ENCODE data around the gene RMRP. TPM values are rescaled to one million over a fixed set of nuclear protein-coding genes. Genes with fewer than 3 reads are reported as not detected.
A peak's percentile ranks its signal among the peaks of the same experiment; 100 is the strongest.

The RMRP gene
- total RNA-seq, 4 donors from 2014 or later, result 1,115 to 7,222 (median 2,718) TPM

GRCh38 chr9:35658968-35659220, 1.1 kb upstream of the RMRP start:
- in situ Hi-C loops (cut with MboI; ENCODE audit: low pct_ligation_motif_present in 1 of 4, low pct_unique_long_range_greater_than_20kb in 1 of 4, low sequenced_read_pairs in 3 of 4) (loop anchor here in 1 of 4 donors (10.0 kb wide), 1 partner anchor 86 kb away; the partner anchor contains the start of genes GBA2 and RGP1), intact Hi-C loops (cut with DNase I; ENCODE audit: low total_unique reads) (loop anchor here (5.0 kb wide), 1 partner anchor 68 kb away; no protein-coding TSS in a partner anchor)
- Histone ChIP-seq H3K9me3 (no peaks in the 10 kb centered on the region), H3K4me1 (peaks cover 12 to 53% (median 44%) of the 10 kb centered on the region in 4 donors), H3K4me3 (peak overlapping the region; percentile 78 to 94 (median 85)), H3K27me3 (no peaks in the 10 kb centered on the region), H3K27ac (peak overlapping the region; percentile 95 to 99 (median 98)), H3K36me3 (no peaks in the 10 kb centered on the region)
- 0% methylated on average over 1 to 2 of the region's 2 CpGs for WGBS, 2 donors (ENCODE audit: low coverage in 1 of 2)
- peak; percentile 47 for DNase-seq
- no peak for TF ChIP-seq CTCF (IDR thresholded peaks at IDR 0.05)
- no peak for TF ChIP-seq POLR2A (IDR thresholded peaks at IDR 0.05)
- no peak for TF ChIP-seq EP300 (IDR thresholded peaks at IDR 0.05; ENCODE audit: low read depth)
- TF ChIP-seq POLR2AphosphoS5 (IDR thresholded peaks at IDR 0.05), result no peak

DNA sequence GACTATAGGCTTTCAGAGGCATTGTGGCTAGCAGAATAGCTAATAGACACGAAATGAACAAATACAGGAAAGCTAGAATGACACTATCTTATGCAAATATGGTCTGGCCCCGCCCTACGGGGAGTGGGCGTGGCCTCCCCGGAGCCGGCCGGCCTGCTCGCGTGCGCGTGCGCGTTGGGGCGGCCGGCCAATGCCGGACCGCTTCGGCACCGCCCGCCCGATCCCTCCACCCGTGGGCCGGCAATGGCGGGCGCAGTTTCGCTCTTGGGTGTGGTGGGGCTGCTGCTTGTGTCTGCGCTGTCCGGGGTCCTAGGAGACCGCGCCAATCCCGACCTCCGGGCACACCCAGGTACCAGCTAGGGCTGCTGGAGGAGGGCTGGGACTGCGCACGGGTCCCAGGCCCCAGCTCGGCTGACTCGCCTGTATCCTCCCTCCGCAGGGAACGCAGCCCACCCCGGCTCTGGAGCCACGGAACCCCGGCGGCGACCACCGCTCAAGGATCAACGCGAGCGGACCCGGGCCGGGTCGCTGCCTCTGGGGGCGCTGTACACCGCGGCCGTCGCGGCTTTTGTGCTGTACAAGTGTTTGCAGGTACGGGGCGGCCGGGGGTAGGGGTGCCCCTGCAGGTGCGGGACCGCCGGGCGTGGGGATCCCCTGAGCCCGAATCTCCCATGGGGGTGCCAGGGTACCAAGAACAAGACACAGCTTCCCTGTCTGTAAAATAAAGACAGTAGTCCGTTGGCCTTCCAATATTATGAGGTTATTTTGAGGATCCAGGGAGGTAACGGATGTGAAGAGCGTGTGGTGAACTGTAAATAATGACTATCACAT, 533 bp upstream of the RMRP start, which contains the start of gene CCDC107:
Gene CCDC107, plus strand, starts transcription at position 156 of the 831 bp plus-strand sequence. Its CDS starts 88 bp downstream, at position 244.
- Histone ChIP-seq H3K9me3 (no peaks in the 10 kb centered on the region), H3K4me3 (peak within 1 kb of the TSS; percentile 78 to 94 (median 85)), H3K4me1 (peaks cover 12 to 50% (median 41%) of the 10 kb centered on the region in 4 donors), H3K27ac (peak within 1 kb of the TSS; percentile 95 to 99 (median 98)), H3K36me3 (no peaks in the 10 kb centered on the region), H3K27me3 (no peaks in the 10 kb centered on the region)
- DNase-seq, result peak; percentile 88
- peak; percentile 49 to 77 (median 62) for TF ChIP-seq CTCF (IDR thresholded peaks at IDR 0.05)
- TF ChIP-seq POLR2A (IDR thresholded peaks at IDR 0.05), result peak; percentile 89
- TF ChIP-seq EP300 (IDR thresholded peaks at IDR 0.05; ENCODE audit: low read depth), result no peak
- TF ChIP-seq POLR2AphosphoS5 (IDR thresholded peaks at IDR 0.05), result peak; percentile 88 to 94 (median 90)
- WGBS, 2 donors (ENCODE audit: low coverage in 1 of 2), result 0% methylated on average over 1 to 38 of the region's 67 CpGs
- intact Hi-C loops (cut with DNase I; ENCODE audit: low total_unique reads) (loop anchor here (5.0 kb wide), 1 partner anchor 69 kb away; no protein-coding TSS in a partner anchor), in situ Hi-C loops (cut with MboI; ENCODE audit: low pct_ligation_motif_present in 1 of 4, low pct_unique_long_range_greater_than_20kb in 1 of 4, low sequenced_read_pairs in 3 of 4) (loop anchor here in 1 of 4 donors (10.0 kb wide), 1 partner anchor 86 kb away; the partner anchor contains the start of genes GBA2 and RGP1)

DNA sequence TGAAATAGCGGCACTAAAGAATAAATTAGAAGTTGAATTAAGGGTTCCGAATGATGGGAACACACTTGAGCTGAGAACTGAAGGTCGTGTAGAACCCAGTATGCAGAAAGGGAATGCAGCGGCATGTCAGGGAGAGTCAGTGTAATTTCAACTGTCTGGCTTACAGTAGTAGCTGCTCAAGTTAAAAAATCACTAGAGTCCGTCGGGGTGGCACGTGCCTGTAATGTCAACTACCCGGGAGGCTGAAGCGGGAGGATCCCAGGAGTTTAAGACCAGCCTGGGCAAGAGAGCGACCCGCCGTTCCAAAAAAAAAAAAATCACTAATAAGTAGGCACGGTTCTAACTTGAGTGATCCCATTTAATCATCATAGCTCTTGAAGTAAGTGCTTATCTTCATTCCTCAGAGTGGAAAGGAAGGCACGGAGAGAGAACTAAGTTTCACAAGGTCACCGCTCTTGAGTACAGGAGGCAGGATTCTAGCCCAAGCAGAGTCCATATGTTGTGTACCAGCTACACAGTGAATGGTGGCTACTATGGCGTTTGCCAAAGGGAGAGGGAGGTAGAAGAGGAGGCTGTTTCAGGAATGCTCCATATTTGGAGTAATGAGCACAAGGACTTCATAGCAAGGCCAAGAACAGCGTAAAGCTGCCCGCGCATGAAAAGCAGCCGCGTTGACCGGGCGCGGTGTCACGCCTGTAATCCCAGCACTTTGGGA, 831 bp downstream of the RMRP start:
- DNase-seq, result no peak
- TF ChIP-seq CTCF (IDR thresholded peaks at IDR 0.05) (no peak), POLR2AphosphoS5 (IDR thresholded peaks at IDR 0.05) (no peak)
- WGBS, 2 donors (ENCODE audit: low coverage in 1 of 2), result 38 to 58% methylated on average over 14 to 25 of the region's 25 CpGs
- H3K4me1 ChIP-seq, result peaks cover 12 to 56% (median 44%) of the 10 kb centered on the region in 4 donors
- intact Hi-C loops (cut with DNase I; ENCODE audit: low total_unique reads) (loop anchor here (5.0 kb wide), 1 partner anchor 70 kb away; no protein-coding TSS in a partner anchor), in situ Hi-C loops (cut with MboI; ENCODE audit: low pct_ligation_motif_present in 1 of 4, low pct_unique_long_range_greater_than_20kb in 1 of 4, low sequenced_read_pairs in 3 of 4) (loop anchor here in 1 of 4 donors (10.0 kb wide), 1 partner anchor 88 kb away; the partner anchor contains the start of genes GBA2 and RGP1)
- H3K9me3 ChIP-seq, result no peaks in the 10 kb centered on the region
- no peaks in the 10 kb centered on the region for H3K36me3 ChIP-seq
- peak overlapping the region in 3 of 4 donors; percentile 12 to 91 (median 78) for H3K4me3 ChIP-seq
- H3K27ac ChIP-seq, result peak overlapping the region; percentile 95 to 99 (median 98)
- H3K27me3 ChIP-seq, result no peaks in the 10 kb centered on the region

DNA sequence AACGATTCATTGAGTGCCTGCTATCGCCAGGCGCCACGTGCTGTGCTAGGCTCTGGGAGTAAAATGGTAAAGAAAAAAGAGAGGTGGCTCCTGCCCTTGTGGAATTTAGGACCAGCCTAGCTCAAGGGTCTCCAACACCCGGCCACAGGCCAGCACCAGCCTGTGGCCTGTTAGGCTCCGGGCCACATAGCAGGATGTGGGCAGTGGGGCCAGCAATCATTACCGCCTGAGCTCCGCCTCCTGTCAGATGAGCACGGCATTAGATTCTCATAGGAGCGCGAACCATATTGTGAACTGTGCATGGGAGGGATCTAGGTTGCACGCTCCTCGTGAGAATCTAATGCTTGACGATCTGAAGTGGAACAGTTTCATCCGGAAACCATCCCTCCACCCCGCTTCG, 1.5 kb downstream of the RMRP start:
- Histone ChIP-seq H3K4me1 (peaks cover 9 to 56% (median 42%) of the 10 kb centered on the region in 4 donors), H3K27me3 (no peaks in the 10 kb centered on the region), H3K36me3 (no peaks in the 10 kb centered on the region), H3K27ac (peak overlapping the region; percentile 95 to 99 (median 98)), H3K9me3 (no peaks in the 10 kb centered on the region), H3K4me3 (no peak overlapping the region)
- intact Hi-C loops (cut with DNase I; ENCODE audit: low total_unique reads), result loop anchor here (5.0 kb wide), 1 partner anchor 71 kb away; no protein-coding TSS in a partner anchor
- TF ChIP-seq EP300 (IDR thresholded peaks at IDR 0.05; ENCODE audit: low read depth), result no peak
- TF ChIP-seq POLR2AphosphoS5 (IDR thresholded peaks at IDR 0.05), result no peak
- no peak for TF ChIP-seq CTCF (IDR thresholded peaks at IDR 0.05)
- TF ChIP-seq POLR2A (IDR thresholded peaks at IDR 0.05), result no peak
- in situ Hi-C loops (cut with MboI; ENCODE audit: low pct_ligation_motif_present in 1 of 4, low pct_unique_long_range_greater_than_20kb in 1 of 4, low sequenced_read_pairs in 3 of 4), result loop anchor here in 1 of 4 donors (10.0 kb wide), 1 partner anchor 88 kb away; the partner anchor contains the start of genes GBA2 and RGP1
- 78 to 81% methylated on average over 5 to 17 of the region's 17 CpGs for WGBS, 2 donors (ENCODE audit: low coverage in 1 of 2)
- DNase-seq, result no peak

All from transverse colon (tissue), 4 donors.